ENCODE data around the gene PPP4R1. TPM values are rescaled to one million over a fixed set of nuclear protein-coding genes. Genes with fewer than 3 reads are reported as not detected.

Gene PPP4R1
- polyA plus RNA-seq, 1 donor from 2014 or later: 127 TPM

DNA sequence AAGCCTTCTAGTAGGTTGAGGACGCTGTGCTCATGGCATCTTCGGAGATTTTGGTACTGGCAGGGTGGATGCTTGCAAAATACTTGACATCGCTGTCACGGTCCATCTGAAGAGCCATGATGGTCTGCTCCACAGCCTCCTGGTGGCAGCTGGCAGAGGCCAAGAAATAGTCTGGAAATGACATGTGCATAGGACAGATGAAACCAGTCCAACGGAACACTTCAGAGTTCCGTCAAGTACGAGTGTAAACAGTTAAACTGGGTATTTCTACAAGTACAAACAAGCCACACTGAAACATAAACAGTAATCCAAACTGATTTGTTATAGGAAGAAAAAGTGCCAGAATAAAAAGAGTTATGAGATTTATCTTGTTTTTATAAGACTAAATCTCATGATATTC lies 66.6 kb downstream of the PPP4R1 start:
- Histone ChIP-seq H3K4me2 (ENCODE audit: low read length) (no peak overlapping the region), H3K79me2 (replicated peaks; ENCODE audit: insufficient read depth, low read length) (no peaks in the 10 kb centered on the region), H3K9me2 (ENCODE audit: insufficient read depth, low read length) (no peaks in the 10 kb centered on the region), H4K20me1 (ENCODE audit: insufficient read depth) (no peaks in the 10 kb centered on the region), H3K36me3 (ENCODE audit: insufficient read depth, low read length) (peaks cover 3% of the 10 kb centered on the region), H3K27ac (ENCODE audit: low read length) (no peak overlapping the region), H3K9me3 (ENCODE audit: low read length) (peaks cover 4% of the 10 kb centered on the region), H3F3A (ENCODE audit: insufficient read depth, low read length, poor library complexity, severe bottlenecking) (no peaks in the 10 kb centered on the region), H3K27me3 (ENCODE audit: insufficient read depth, low read depth, low read length) (no peaks in the 10 kb centered on the region), H3K9ac (ENCODE audit: low read length) (no peak overlapping the region), H3K4me3 (ENCODE audit: low read length) (no peak overlapping the region), H2AFZ (ENCODE audit: low read depth, low read length) (no peak overlapping the region)
- TF ChIP-seq TAF1 (IDR thresholded peaks at IDR 0.05; ENCODE audit: low read depth) (no peak), EP300 (conservative IDR thresholded peaks at IDR 0.05; ENCODE audit: poor library complexity, severe bottlenecking) (no peak), SMC3 (conservative IDR thresholded peaks at IDR 0.05; ENCODE audit: poor library complexity) (no peak), RAD21 (conservative IDR thresholded peaks at IDR 0.05) (no peak)
- TF ChIP-seq, protein P1, sequence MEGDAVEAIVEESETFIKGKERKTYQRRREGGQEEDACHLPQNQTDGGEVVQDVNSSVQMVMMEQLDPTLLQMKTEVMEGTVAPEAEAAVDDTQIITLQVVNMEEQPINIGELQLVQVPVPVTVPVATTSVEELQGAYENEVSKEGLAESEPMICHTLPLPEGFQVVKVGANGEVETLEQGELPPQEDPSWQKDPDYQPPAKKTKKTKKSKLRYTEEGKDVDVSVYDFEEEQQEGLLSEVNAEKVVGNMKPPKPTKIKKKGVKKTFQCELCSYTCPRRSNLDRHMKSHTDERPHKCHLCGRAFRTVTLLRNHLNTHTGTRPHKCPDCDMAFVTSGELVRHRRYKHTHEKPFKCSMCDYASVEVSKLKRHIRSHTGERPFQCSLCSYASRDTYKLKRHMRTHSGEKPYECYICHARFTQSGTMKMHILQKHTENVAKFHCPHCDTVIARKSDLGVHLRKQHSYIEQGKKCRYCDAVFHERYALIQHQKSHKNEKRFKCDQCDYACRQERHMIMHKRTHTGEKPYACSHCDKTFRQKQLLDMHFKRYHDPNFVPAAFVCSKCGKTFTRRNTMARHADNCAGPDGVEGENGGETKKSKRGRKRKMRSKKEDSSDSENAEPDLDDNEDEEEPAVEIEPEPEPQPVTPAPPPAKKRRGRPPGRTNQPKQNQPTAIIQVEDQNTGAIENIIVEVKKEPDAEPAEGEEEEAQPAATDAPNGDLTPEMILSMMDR (IDR thresholded peaks at IDR 0.05; ENCODE audit: poor library complexity, severe bottlenecking): no peak

DNA sequence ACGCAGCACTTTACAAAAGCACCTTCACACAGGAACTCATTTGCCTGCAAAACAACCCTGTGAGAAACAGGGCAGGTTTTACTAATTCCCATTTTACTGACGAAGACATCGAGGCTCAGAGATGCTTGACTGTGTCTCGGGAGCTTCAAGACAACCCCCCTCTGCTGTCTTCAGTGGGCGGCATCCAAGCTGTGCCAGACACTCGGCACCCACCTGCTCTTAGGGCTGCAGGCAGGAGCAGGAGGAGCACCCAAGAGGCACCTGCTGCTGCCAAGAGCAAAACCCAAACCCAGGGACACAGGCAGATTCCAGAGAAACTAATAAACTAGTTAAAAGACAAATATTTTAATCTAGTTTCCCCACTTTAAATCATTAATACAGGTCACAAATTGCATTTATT lies 67.9 kb downstream of the PPP4R1 start:
- Histone ChIP-seq H3K4me2 (ENCODE audit: low read length) (no peak overlapping the region), H3K27me3 (ENCODE audit: insufficient read depth, low read depth, low read length) (no peaks in the 10 kb centered on the region), H4K20me1 (ENCODE audit: insufficient read depth) (no peaks in the 10 kb centered on the region), H3K9ac (ENCODE audit: low read length) (no peak overlapping the region), H3K36me3 (ENCODE audit: insufficient read depth, low read length) (no peaks in the 10 kb centered on the region), H3K4me3 (ENCODE audit: low read length) (no peak overlapping the region), H2AFZ (ENCODE audit: low read depth, low read length) (no peak overlapping the region), H3K9me2 (ENCODE audit: insufficient read depth, low read length) (no peaks in the 10 kb centered on the region), H3K9me3 (ENCODE audit: low read length) (no peaks in the 10 kb centered on the region), H3K27ac (ENCODE audit: low read length) (no peak overlapping the region), H3K79me2 (replicated peaks; ENCODE audit: insufficient read depth, low read length) (no peaks in the 10 kb centered on the region), H3F3A (ENCODE audit: insufficient read depth, low read length, poor library complexity, severe bottlenecking) (no peaks in the 10 kb centered on the region)
- no peak for TF ChIP-seq MXI1 (conservative IDR thresholded peaks at IDR 0.05; ENCODE audit: poor library complexity, severe bottlenecking)
- TF ChIP-seq SMC3 (conservative IDR thresholded peaks at IDR 0.05; ENCODE audit: poor library complexity): no peak
- TF ChIP-seq, protein P1 (IDR thresholded peaks at IDR 0.05; ENCODE audit: poor library complexity, severe bottlenecking): no peak
- TF ChIP-seq RAD21 (conservative IDR thresholded peaks at IDR 0.05): no peak
- no peak for TF ChIP-seq POLR2AphosphoS5 (IDR thresholded peaks at IDR 0.05)
- TF ChIP-seq, protein P2, sequence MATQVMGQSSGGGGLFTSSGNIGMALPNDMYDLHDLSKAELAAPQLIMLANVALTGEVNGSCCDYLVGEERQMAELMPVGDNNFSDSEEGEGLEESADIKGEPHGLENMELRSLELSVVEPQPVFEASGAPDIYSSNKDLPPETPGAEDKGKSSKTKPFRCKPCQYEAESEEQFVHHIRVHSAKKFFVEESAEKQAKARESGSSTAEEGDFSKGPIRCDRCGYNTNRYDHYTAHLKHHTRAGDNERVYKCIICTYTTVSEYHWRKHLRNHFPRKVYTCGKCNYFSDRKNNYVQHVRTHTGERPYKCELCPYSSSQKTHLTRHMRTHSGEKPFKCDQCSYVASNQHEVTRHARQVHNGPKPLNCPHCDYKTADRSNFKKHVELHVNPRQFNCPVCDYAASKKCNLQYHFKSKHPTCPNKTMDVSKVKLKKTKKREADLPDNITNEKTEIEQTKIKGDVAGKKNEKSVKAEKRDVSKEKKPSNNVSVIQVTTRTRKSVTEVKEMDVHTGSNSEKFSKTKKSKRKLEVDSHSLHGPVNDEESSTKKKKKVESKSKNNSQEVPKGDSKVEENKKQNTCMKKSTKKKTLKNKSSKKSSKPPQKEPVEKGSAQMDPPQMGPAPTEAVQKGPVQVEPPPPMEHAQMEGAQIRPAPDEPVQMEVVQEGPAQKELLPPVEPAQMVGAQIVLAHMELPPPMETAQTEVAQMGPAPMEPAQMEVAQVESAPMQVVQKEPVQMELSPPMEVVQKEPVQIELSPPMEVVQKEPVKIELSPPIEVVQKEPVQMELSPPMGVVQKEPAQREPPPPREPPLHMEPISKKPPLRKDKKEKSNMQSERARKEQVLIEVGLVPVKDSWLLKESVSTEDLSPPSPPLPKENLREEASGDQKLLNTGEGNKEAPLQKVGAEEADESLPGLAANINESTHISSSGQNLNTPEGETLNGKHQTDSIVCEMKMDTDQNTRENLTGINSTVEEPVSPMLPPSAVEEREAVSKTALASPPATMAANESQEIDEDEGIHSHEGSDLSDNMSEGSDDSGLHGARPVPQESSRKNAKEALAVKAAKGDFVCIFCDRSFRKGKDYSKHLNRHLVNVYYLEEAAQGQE (IDR thresholded peaks at IDR 0.05; ENCODE audit: borderline replicate concordance): no peak
- no peak for TF ChIP-seq EZH2 (IDR thresholded peaks at IDR 0.05; ENCODE audit: borderline replicate concordance, insufficient read depth, low read length, poor library complexity, severe bottlenecking)
- no peak for TF ChIP-seq EP300 (conservative IDR thresholded peaks at IDR 0.05; ENCODE audit: poor library complexity, severe bottlenecking)

Measured in neural cell (in vitro differentiated cells).